Activated naive CD4-positive, alpha-beta T cell treated with anti-CD3 and anti-CD28 coated beads for 36 hours (primary cell): ENCODE results near the gene TBRG4. TPM values are rescaled to one million over a fixed set of nuclear protein-coding genes. Genes with fewer than 3 reads are reported as not detected.

ENCODE experiments used
- CTCF ChIA-PET: fragments of 350-600 bp; sonication (Branson Sonifier 250); formaldehyde crosslinking; loops from one replicate; lab custom pipeline; 2021; ENCODE audit warnings: antibody characterized with exemption; lab: Charles Lee
- DNase-seq: peaks from one replicate; pipeline ENCODE4 v3.0.0-alpha.2; 2020
- H3K27ac Mint-ChIP-seq: one replicate; pipeline ENCODE4 v1.8.0; 2021; ENCODE audit warnings: mild to moderate bottlenecking, mixed read lengths
- H3K27me3 Mint-ChIP-seq: one replicate; pipeline ENCODE4 v1.8.0; 2021; ENCODE audit warnings: low read depth, mixed read lengths
- H3K36me3 Mint-ChIP-seq: one replicate; pipeline ENCODE4 v1.8.0; 2021; ENCODE audit warnings: low read depth, mixed read lengths
- H3K4me1 Mint-ChIP-seq: one replicate; pipeline ENCODE4 v1.8.0; 2021; ENCODE audit warnings: low read depth, mixed read lengths
- H3K4me3 Mint-ChIP-seq: one replicate; pipeline ENCODE4 v1.8.0; 2021; ENCODE audit warnings: mild to moderate bottlenecking, moderate library complexity, mixed read lengths
- H3K9me3 Mint-ChIP-seq: one replicate; pipeline ENCODE4 v1.8.0; 2021; ENCODE audit warnings: mixed read lengths
- intact Hi-C: fragments of 100-400 bp; cut with micrococcal nuclease; formaldehyde crosslinking; loops from one replicate; pipeline ENCODE4 v1.15.1; 2023
- total RNA-seq, 2 experiments: library from RNA; stranded (reverse); gene quantifications; one replicate each; pipeline ENCODE4 v1.2.3, GENCODE V29; 2021

TBRG4 gene
- total RNA-seq, 2 experiments from 2014 or later = 127 to 136 TPM

- Mint-ChIP-seq H3K4me3 (no peak overlapping the region), H3K9me3 (no peaks in the 10 kb centered on the region), H3K36me3 (no peaks in the 10 kb centered on the region), H3K27ac (no peak overlapping the region), H3K27me3 (peaks cover 5% of the 10 kb centered on the region), H3K4me1 (peaks cover 3% of the 10 kb centered on the region)
- intact Hi-C loops = no loop called here
- CTCF ChIA-PET = no interaction called here
- peak; percentile 2 for DNase-seq
Measured at GRCh38 chr7:45084336-45084735, 27.2 kb downstream of the TBRG4 start.

- peak; percentile 2 for DNase-seq
- Mint-ChIP-seq H3K36me3 (no peaks in the 10 kb centered on the region), H3K9me3 (no peaks in the 10 kb centered on the region), H3K27me3 (peaks cover under 1% of the 10 kb centered on the region), H3K4me3 (no peak overlapping the region), H3K27ac (no peak overlapping the region), H3K4me1 (no peaks in the 10 kb centered on the region)
- intact Hi-C loops = no loop called here
- CTCF ChIA-PET = interaction anchor here (2.6 kb wide), 1 partner anchor 53 kb away, joined by 7 read pairs; no protein-coding TSS in a partner anchor
Measured at GRCh38 chr7:45082831-45083331, 28.6 kb downstream of the TBRG4 start.

GRCh38 chr7:45082031-45082830, 29.3 kb downstream of the TBRG4 start:
- H3K27me3 Mint-ChIP-seq = no peaks in the 10 kb centered on the region
- no peak overlapping the region for H3K27ac Mint-ChIP-seq
- CTCF ChIA-PET = interaction anchor here (2.6 kb wide), 1 partner anchor 54 kb away, joined by 7 read pairs; no protein-coding TSS in a partner anchor
- intact Hi-C loops = no loop called here
- no peak for DNase-seq
- no peaks in the 10 kb centered on the region for H3K4me1 Mint-ChIP-seq
- no peak overlapping the region for H3K4me3 Mint-ChIP-seq
- no peaks in the 10 kb centered on the region for H3K36me3 Mint-ChIP-seq
- no peaks in the 10 kb centered on the region for H3K9me3 Mint-ChIP-seq

- intact Hi-C loops = loop anchor here (2.0 kb wide), 1 partner anchor 55 kb away; no protein-coding TSS in a partner anchor
- H3K4me3 Mint-ChIP-seq = no peak overlapping the region
- H3K36me3 Mint-ChIP-seq = peaks cover 5% of the 10 kb centered on the region
- no peak for DNase-seq
- CTCF ChIA-PET = interaction anchor here (2.6 kb wide), 1 partner anchor 54 kb away, joined by 7 read pairs; no protein-coding TSS in a partner anchor
- H3K27ac Mint-ChIP-seq = no peak overlapping the region
- H3K9me3 Mint-ChIP-seq = no peaks in the 10 kb centered on the region
- no peaks in the 10 kb centered on the region for H3K4me1 Mint-ChIP-seq
- no peaks in the 10 kb centered on the region for H3K27me3 Mint-ChIP-seq
Measured at GRCh38 chr7:45081670-45081974, 29.9 kb downstream of the TBRG4 start.

- intact Hi-C loops = loop anchor here (2.0 kb wide), 1 partner anchor 56 kb away; no protein-coding TSS in a partner anchor
- peaks cover 7% of the 10 kb centered on the region for H3K36me3 Mint-ChIP-seq
- no peaks in the 10 kb centered on the region for H3K27me3 Mint-ChIP-seq
- H3K27ac Mint-ChIP-seq = no peak overlapping the region
- no peak overlapping the region for H3K4me3 Mint-ChIP-seq
- DNase-seq = peak; percentile 3
- CTCF ChIA-PET = interaction anchor here (1.1 to 2.6 kb wide), 2 partner anchors 8 to 55 kb away, joined by 3 to 7 read pairs; partner anchors contain the start of gene NACAD
- no peaks in the 10 kb centered on the region for H3K4me1 Mint-ChIP-seq
- H3K9me3 Mint-ChIP-seq = no peaks in the 10 kb centered on the region
Measured at GRCh38 chr7:45080958-45081669, 30.4 kb downstream of the TBRG4 start.

- CTCF ChIA-PET = interaction anchor here (1.1 to 2.6 kb wide), 2 partner anchors 9 to 56 kb away, joined by 3 to 7 read pairs; partner anchors contain the start of gene NACAD
Measured at GRCh38 chr7:45080265-45080957, 31.1 kb downstream of the TBRG4 start.

GRCh38 chr7:45078125-45078681, 33.3 kb downstream of the TBRG4 start:
- Mint-ChIP-seq H3K36me3 (peaks cover 20% of the 10 kb centered on the region), H3K27me3 (no peaks in the 10 kb centered on the region), H3K9me3 (no peaks in the 10 kb centered on the region), H3K4me3 (no peak overlapping the region), H3K27ac (peak overlapping the region; percentile 36), H3K4me1 (no peaks in the 10 kb centered on the region)
- CTCF ChIA-PET = interaction anchor here (1.2 kb wide), 1 partner anchor 58 kb away, joined by 4 read pairs; no protein-coding TSS in a partner anchor
- no peak for DNase-seq
- intact Hi-C loops = no loop called here

More at GRCh38 chr7:45080265-45080957, 31.1 kb downstream of the TBRG4 start:
- H3K9me3 Mint-ChIP-seq = no peaks in the 10 kb centered on the region
- H3K36me3 Mint-ChIP-seq = peaks cover 10% of the 10 kb centered on the region
- DNase-seq = peak; percentile 5
- H3K4me3 Mint-ChIP-seq = no peak overlapping the region
- no peaks in the 10 kb centered on the region for H3K27me3 Mint-ChIP-seq
- intact Hi-C loops = loop anchor here (2.0 kb wide), 1 partner anchor 56 kb away; no protein-coding TSS in a partner anchor
- no peaks in the 10 kb centered on the region for H3K4me1 Mint-ChIP-seq
- no peak overlapping the region for H3K27ac Mint-ChIP-seq

- Mint-ChIP-seq H3K4me3 (no peak overlapping the region), H3K9me3 (no peaks in the 10 kb centered on the region), H3K27me3 (no peaks in the 10 kb centered on the region), H3K36me3 (peaks cover 25% of the 10 kb centered on the region), H3K4me1 (no peaks in the 10 kb centered on the region), H3K27ac (no peak overlapping the region)
- CTCF ChIA-PET = interaction anchor here (0.8 to 1.2 kb wide), 2 partner anchors 58 to 105 kb away, joined by 4 read pairs; no protein-coding TSS in a partner anchor
- DNase-seq = no peak
- intact Hi-C loops = no loop called here
Measured at GRCh38 chr7:45077579-45077978, 33.9 kb downstream of the TBRG4 start.

GRCh38 chr7:45076946-45077345, 34.6 kb downstream of the TBRG4 start:
- no peaks in the 10 kb centered on the region for H3K9me3 Mint-ChIP-seq
- no peaks in the 10 kb centered on the region for H3K4me1 Mint-ChIP-seq
- H3K4me3 Mint-ChIP-seq = no peak overlapping the region
- H3K27ac Mint-ChIP-seq = no peak overlapping the region
- peaks cover 25% of the 10 kb centered on the region for H3K36me3 Mint-ChIP-seq
- DNase-seq = no peak
- no peaks in the 10 kb centered on the region for H3K27me3 Mint-ChIP-seq
- intact Hi-C loops = no loop called here
- CTCF ChIA-PET = interaction anchor here (0.8 to 1.2 kb wide), 2 partner anchors 59 to 104 kb away, joined by 4 read pairs; no protein-coding TSS in a partner anchor

GRCh38 chr7:45075871-45076796, 35.4 kb downstream of the TBRG4 start:
- Mint-ChIP-seq H3K4me1 (no peaks in the 10 kb centered on the region), H3K36me3 (peaks cover 26% of the 10 kb centered on the region), H3K4me3 (no peak overlapping the region), H3K27ac (peak overlapping the region; percentile 28), H3K27me3 (no peaks in the 10 kb centered on the region), H3K9me3 (no peaks in the 10 kb centered on the region)
- intact Hi-C loops = no loop called here
- no peak for DNase-seq
- CTCF ChIA-PET = no interaction called here

- H3K4me3 Mint-ChIP-seq = no peak overlapping the region
- CTCF ChIA-PET = no interaction called here
- H3K27me3 Mint-ChIP-seq = no peaks in the 10 kb centered on the region
- intact Hi-C loops = no loop called here
- H3K9me3 Mint-ChIP-seq = no peaks in the 10 kb centered on the region
- H3K4me1 Mint-ChIP-seq = no peaks in the 10 kb centered on the region
- no peak for DNase-seq
- H3K36me3 Mint-ChIP-seq = peaks cover 26% of the 10 kb centered on the region
- H3K27ac Mint-ChIP-seq = no peak overlapping the region
Measured at GRCh38 chr7:45075355-45075644, 36.2 kb downstream of the TBRG4 start.
